ENCODE data around the gene FAM236A. TPM values are rescaled to one million over a fixed set of nuclear protein-coding genes. Genes with fewer than 3 reads are reported as not detected.
"Not testable (repeated sequence)": the region's sequence is repeated elsewhere in the genome, so short reads cannot be mapped to it uniquely, and the experiment has no call there.

Gene FAM236A
- total RNA-seq = not detected
- long read RNA-seq = 0 reads

- H3K27ac ChIP-seq; H3K27me3 ChIP-seq (ENCODE audit: low read depth); ATAC-seq; DNase-seq; intact Hi-C loops (cut with DNase I); H3K9me3 ChIP-seq; H3K4me3 ChIP-seq; H3K36me3 ChIP-seq; H3K4me1 ChIP-seq: not testable (repeated sequence)
These were observed at the start of gene FAM236A for GRCh38 chrX:72937906-72938305. FAM236A (plus strand) TSS chrX:72938206; CDS start chrX:72938263, 57 bp downstream.

- ATAC-seq; H3K4me3 ChIP-seq; DNase-seq; H3K36me3 ChIP-seq; H3K27ac ChIP-seq; H3K27me3 ChIP-seq (ENCODE audit: low read depth); H3K9me3 ChIP-seq; H3K4me1 ChIP-seq; intact Hi-C loops (cut with DNase I): not testable (repeated sequence)
These were observed 48.3 kb upstream of the FAM236A start for GRCh38 chrX:72889740-72890139.

- H3K27me3 ChIP-seq (ENCODE audit: low read depth); H3K9me3 ChIP-seq; intact Hi-C loops (cut with DNase I); H3K4me1 ChIP-seq; DNase-seq; H3K36me3 ChIP-seq; H3K27ac ChIP-seq; ATAC-seq; H3K4me3 ChIP-seq: not testable (repeated sequence)
These were observed 25.7 kb upstream of the FAM236A start, which contains the start of gene FAM236C for GRCh38 chrX:72912315-72912714. FAM236C (plus strand) TSS chrX:72912615; CDS start chrX:72912715, 100 bp downstream.

GRCh38 chrX:72916096-72916495 lies 21.9 kb upstream of the FAM236A start:
- H3K9me3 ChIP-seq; DNase-seq; H3K27me3 ChIP-seq (ENCODE audit: low read depth); H3K4me3 ChIP-seq; H3K4me1 ChIP-seq; H3K27ac ChIP-seq; H3K36me3 ChIP-seq; ATAC-seq; intact Hi-C loops (cut with DNase I): not testable (repeated sequence)

- H3K36me3 ChIP-seq; ATAC-seq; H3K4me1 ChIP-seq; intact Hi-C loops (cut with DNase I); H3K27ac ChIP-seq; DNase-seq; H3K9me3 ChIP-seq; H3K4me3 ChIP-seq; H3K27me3 ChIP-seq (ENCODE audit: low read depth): not testable (repeated sequence)
These were observed 5.7 kb upstream of the FAM236A start for GRCh38 chrX:72932283-72932682.

- H3K27me3 ChIP-seq (ENCODE audit: low read depth); H3K4me3 ChIP-seq; intact Hi-C loops (cut with DNase I); H3K4me1 ChIP-seq; H3K36me3 ChIP-seq; H3K9me3 ChIP-seq; DNase-seq; H3K27ac ChIP-seq: not testable (repeated sequence)
- ATAC-seq = peak; percentile 60 to 76
These were observed 1.6 kb upstream of the FAM236A start for GRCh38 chrX:72936455-72936854.

- H3K4me3 ChIP-seq; H3K9me3 ChIP-seq; H3K27me3 ChIP-seq (ENCODE audit: low read depth); intact Hi-C loops (cut with DNase I); H3K4me1 ChIP-seq; H3K27ac ChIP-seq; H3K36me3 ChIP-seq; DNase-seq: not testable (repeated sequence)
- peak; percentile 59 to 82 for ATAC-seq
These were observed 1.0 kb upstream of the FAM236A start for GRCh38 chrX:72936882-72937455.

- H3K4me1 ChIP-seq; H3K27me3 ChIP-seq (ENCODE audit: low read depth); ATAC-seq; DNase-seq; intact Hi-C loops (cut with DNase I); H3K4me3 ChIP-seq; H3K9me3 ChIP-seq; H3K27ac ChIP-seq; H3K36me3 ChIP-seq: not testable (repeated sequence)
These were observed 4.3 kb downstream of the FAM236A start for GRCh38 chrX:72942272-72942671.

GRCh38 chrX:72943035-72943818 lies 5.2 kb downstream of the FAM236A start:
- H3K4me3 ChIP-seq; H3K9me3 ChIP-seq; H3K27me3 ChIP-seq (ENCODE audit: low read depth); DNase-seq; H3K27ac ChIP-seq; intact Hi-C loops (cut with DNase I); H3K36me3 ChIP-seq; H3K4me1 ChIP-seq: not testable (repeated sequence)
- peak; percentile 77 to 79 for ATAC-seq

- H3K27me3 ChIP-seq (ENCODE audit: low read depth); H3K9me3 ChIP-seq; H3K36me3 ChIP-seq; H3K4me3 ChIP-seq; intact Hi-C loops (cut with DNase I); H3K4me1 ChIP-seq; H3K27ac ChIP-seq; DNase-seq: not testable (repeated sequence)
- ATAC-seq = peak; percentile 90 to 92
These were observed 5.8 kb downstream of the FAM236A start, which contains the start of gene DMRTC1 for GRCh38 chrX:72943819-72944169. DMRTC1 (minus strand) TSS chrX:72943837; CDS start chrX:72875694, 68,143 bp downstream.

GRCh38 chrX:72959971-72960370 lies 22.0 kb downstream of the FAM236A start:
- H3K9me3 ChIP-seq; H3K27me3 ChIP-seq (ENCODE audit: low read depth): not testable (repeated sequence)

GRCh38 chrX:72971859-72972258 lies 33.9 kb downstream of the FAM236A start:
- H3K27ac ChIP-seq; ATAC-seq; DNase-seq; H3K4me3 ChIP-seq; H3K27me3 ChIP-seq (ENCODE audit: low read depth); H3K4me1 ChIP-seq; H3K36me3 ChIP-seq; H3K9me3 ChIP-seq; intact Hi-C loops (cut with DNase I): not testable (repeated sequence)

More at GRCh38 chrX:72959971-72960370, 22.0 kb downstream of the FAM236A start:
- H3K4me1 ChIP-seq; intact Hi-C loops (cut with DNase I); H3K27ac ChIP-seq; DNase-seq; H3K36me3 ChIP-seq; ATAC-seq; H3K4me3 ChIP-seq: not testable (repeated sequence)

GRCh38 chrX:72974885-72975284 lies 36.9 kb downstream of the FAM236A start:
- H3K27me3 ChIP-seq (ENCODE audit: low read depth); ATAC-seq; H3K4me3 ChIP-seq; H3K4me1 ChIP-seq; intact Hi-C loops (cut with DNase I); H3K27ac ChIP-seq; H3K36me3 ChIP-seq; H3K9me3 ChIP-seq; DNase-seq: not testable (repeated sequence)

- H3K36me3 ChIP-seq, DNase-seq, ATAC-seq: not testable (repeated sequence)
These were observed 43.0 kb downstream of the FAM236A start for GRCh38 chrX:72980894-72981469.

More at GRCh38 chrX:72980894-72981469, 43.0 kb downstream of the FAM236A start:
- H3K4me3 ChIP-seq; H3K4me1 ChIP-seq; H3K27me3 ChIP-seq (ENCODE audit: low read depth); intact Hi-C loops (cut with DNase I); H3K27ac ChIP-seq; H3K9me3 ChIP-seq: not testable (repeated sequence)

Measured in lower lobe of right lung (tissue), 2 donors.